Ovary (tissue), 9 donors: ENCODE measurements around the gene NOX5. TPM values are rescaled to one million over a fixed set of nuclear protein-coding genes. Genes with fewer than 3 reads are reported as not detected.

Experiments used
- DNase-seq, 5 donors: peaks; one replicate each; pipeline ENCODE4 v3.0.0-alpha.2; 2019 to 2020
- H3K27ac ChIP-seq, 2 donors: fragments of 200-600 bp; one replicate each; pipeline versions ENCODE4 v1.5.1 to v1.8.0; 2019 to 2022
- H3K27me3 ChIP-seq: fragments of 200-600 bp; one replicate; pipeline ENCODE4 v1.8.0; 2022
- H3K36me3 ChIP-seq: fragments of 200-600 bp; sonication (generic); one replicate; pipeline ENCODE4 v1.5.1; 2019
- H3K4me1 ChIP-seq: one replicate; pipeline ENCODE4 v1.8.1; 2013; ENCODE audit warnings: mild to moderate bottlenecking, moderate library complexity; ENCODE audit not compliant: insufficient read depth
- H3K4me3 ChIP-seq: fragments of 200-600 bp; sonication (generic); one replicate; pipeline ENCODE4 v1.5.1; 2017
- H3K9me3 ChIP-seq, 2 donors: fragments of 200-600 bp in 1 of 2; sonication (generic) in 1 of 2; one replicate each; pipeline versions ENCODE4 v1.5.1 to v1.8.1; 2013 to 2019; ENCODE audit warnings: mild to moderate bottlenecking in 1 of 2, moderate library complexity in 1 of 2
- CTCF ChIP-seq, 3 donors: fragments of 450-650 bp in 2 of 3; fragments of 200-600 bp in 1 of 3; IDR thresholded peaks; one replicate each; pipeline versions ENCODE4 v1.5.1 to v1.8.0; 2016 to 2022; ENCODE audit warnings: antibody characterized with exemption in 3 of 3, mild to moderate bottlenecking in 1 of 3
- EP300 ChIP-seq: sonication (generic); formaldehyde crosslinking; IDR thresholded peaks from one replicate; pipeline ENCODE4 v1.6.1; 2017; ENCODE audit warnings: antibody characterized with exemption
- POLR2A ChIP-seq: fragments of 450-650 bp; IDR thresholded peaks from one replicate; pipeline ENCODE4 v1.6.1; 2017; ENCODE audit warnings: antibody characterized with exemption, mild to moderate bottlenecking, moderate library complexity
- WGBS, 3 donors: extraction: QIAGEN DNeasy Blood & Tissue Kit in 1 of 3; methylation state at CpG; one replicate each; pipeline versions ENCODE4 v1.1.5 to v1.1.7; 2013 to 2017; 5-methylcytosine and 5-hydroxymethylcytosine counted together
- intact Hi-C, 4 donors: fragments of 100-400 bp; cut with DNase I; formaldehyde crosslinking; loops; one replicate each; pipeline versions ENCODE4 v1.11.0 to v1.15.1; 2022 to 2023
- polyA plus RNA-seq, 2 donors: library from polyadenylated mRNA; stranded (reverse); fragments of 200-250 nt in 1 of 2; fragments of 350-450 nt in 1 of 2; fragmentation: Illumina TruSeq in 1 of 2; extraction: RNeasy Lipid Tissue Mini Kit (QIAGEN cat#74804) in 1 of 2; gene quantifications; one replicate each; pipeline ENCODE4 v1.2.3, GENCODE V29; 2013 to 2014
- total RNA-seq, 7 donors: library from RNA; depleted of rRNA in 2 of 7; stranded (reverse); fragments of >200 nt in 2 of 7; fragmentation: NEBNext Ultra II Directional in 3 of 7; extraction: Animal tissue kit (Norgen Biotek cat#: 25700) in 3 of 7; gene quantifications; one replicate each; pipeline versions ENCODE4 v1.1.0 to v1.2.4, GENCODE V29; 2016 to 2023
- donor health status: DM: no; HTN: no; CAD: no; lungs with moderate emphysema.
- donor health status: DM: no; HTN: no; CAD: no.
- donor health status: Bipolar disorder and iron deficiency.
- donor health status: DM: yes; HTN: yes; CAD: no.
- donor health status: DM: no; HTN: no; CAD: no.
- donor health status: DM: yes; HTN: yes; CAD: no.

NOX5 gene
- total and polyA plus RNA-seq, 9 donors: 0.10 to 1.5 (median 0.42) TPM; not detected in 1

GRCh38 chr15:69035918-69036258 lies 21.4 kb downstream of the NOX5 start:
- no peak overlapping the region for H3K4me3 ChIP-seq
- WGBS, 3 donors: 67 to 80% (median 79%) methylated on average over 1 of the region's 1 CpG
- no peak for DNase-seq
- intact Hi-C loops: no loop called here
- H3K27ac ChIP-seq: no peak overlapping the region
- TF ChIP-seq CTCF (IDR thresholded peaks at IDR 0.05) (no peak), POLR2A (no peak), EP300 (no peak)
- H3K4me1 ChIP-seq: no peaks in the 10 kb centered on the region
- no peaks in the 10 kb centered on the region for H3K9me3 ChIP-seq
- H3K36me3 ChIP-seq: no peaks in the 10 kb centered on the region
- no peaks in the 10 kb centered on the region for H3K27me3 ChIP-seq

- TF ChIP-seq EP300 (no peak), CTCF (IDR thresholded peaks at IDR 0.05) (no peak), POLR2A (no peak)
- Histone ChIP-seq H3K36me3 (no peaks in the 10 kb centered on the region), H3K4me3 (no peak overlapping the region), H3K9me3 (no peaks in the 10 kb centered on the region), H3K27me3 (no peaks in the 10 kb centered on the region), H3K27ac (no peak overlapping the region), H3K4me1 (no peaks in the 10 kb centered on the region)
- intact Hi-C loops: no loop called here
- WGBS, 3 donors: 75 to 83% (median 83%) methylated on average over 5 of the region's 5 CpGs
- no peak for DNase-seq
These were observed 22.3 kb downstream of the NOX5 start for GRCh38 chr15:69036826-69037225.

- TF ChIP-seq CTCF (IDR thresholded peaks at IDR 0.05): no peak
- no peak for TF ChIP-seq EP300
- TF ChIP-seq POLR2A: no peak
- Histone ChIP-seq H3K27ac (no peak overlapping the region), H3K36me3 (no peaks in the 10 kb centered on the region), H3K4me3 (no peak overlapping the region), H3K27me3 (no peaks in the 10 kb centered on the region), H3K4me1 (no peaks in the 10 kb centered on the region), H3K9me3 (no peaks in the 10 kb centered on the region)
- no peak for DNase-seq
- intact Hi-C loops: no loop called here
These were observed 23.0 kb downstream of the NOX5 start for GRCh38 chr15:69037482-69037881.

- H3K36me3 ChIP-seq: no peaks in the 10 kb centered on the region
- DNase-seq: no peak
- intact Hi-C loops: no loop called here
- 78 to 81% (median 79%) methylated on average over 5 of the region's 5 CpGs for WGBS, 3 donors
- H3K9me3 ChIP-seq: no peaks in the 10 kb centered on the region
- TF ChIP-seq CTCF (IDR thresholded peaks at IDR 0.05) (no peak), EP300 (no peak), POLR2A (no peak)
- H3K27me3 ChIP-seq: no peaks in the 10 kb centered on the region
- no peak overlapping the region for H3K27ac ChIP-seq
- no peak overlapping the region for H3K4me3 ChIP-seq
- H3K4me1 ChIP-seq: no peaks in the 10 kb centered on the region
These were observed 23.5 kb downstream of the NOX5 start for GRCh38 chr15:69037977-69038376.

GRCh38 chr15:69038508-69038907 lies 24.0 kb downstream of the NOX5 start:
- H3K9me3 ChIP-seq: no peaks in the 10 kb centered on the region
- H3K36me3 ChIP-seq: no peaks in the 10 kb centered on the region
- H3K27me3 ChIP-seq: no peaks in the 10 kb centered on the region
- no peaks in the 10 kb centered on the region for H3K4me1 ChIP-seq
- TF ChIP-seq POLR2A: no peak
- no peak for TF ChIP-seq EP300
- no peak for TF ChIP-seq CTCF (IDR thresholded peaks at IDR 0.05)
- intact Hi-C loops: no loop called here
- WGBS, 3 donors: 92 to 97% (median 93%) methylated on average over 3 of the region's 3 CpGs
- H3K27ac ChIP-seq: no peak overlapping the region
- DNase-seq: no peak
- H3K4me3 ChIP-seq: no peak overlapping the region
